NCI-H2196 (cell line): ENCODE measurements around the gene PCDH9.

ENCODE experiments used
- DNase-seq: peaks from one replicate; lab custom pipeline; 2025; ENCODE audit not compliant: unreplicated experiment; lab: John Stamatoyannopoulos, UW

Gene PCDH9

GRCh38 chr13:66859078-66859477, 371.1 kb downstream of the PCDH9 start:
- no peak for DNase-seq

DNA sequence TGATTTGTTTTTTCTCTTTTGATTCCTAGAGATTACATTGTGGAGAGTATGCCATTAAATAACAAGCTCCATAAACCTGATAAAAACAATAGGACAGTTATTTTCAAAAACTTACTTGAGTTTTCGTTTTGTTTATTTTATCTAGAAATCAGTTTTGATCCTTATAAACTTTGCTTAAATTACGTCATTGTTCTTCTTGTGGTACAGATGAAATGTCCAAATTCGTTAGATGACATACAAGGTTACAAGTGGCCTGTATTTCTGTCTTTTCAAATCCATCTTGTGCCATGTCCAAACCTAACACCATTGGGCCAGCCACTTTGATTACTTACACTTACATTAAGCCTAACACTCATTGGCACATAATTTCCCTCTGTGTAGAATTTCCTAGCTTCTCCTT, 372.0 kb downstream of the PCDH9 start:
- DNase-seq: no peak

- DNase-seq: no peak
Measured at GRCh38 chr13:66855131-66855530, 375.0 kb downstream of the PCDH9 start.

- no peak for DNase-seq
Measured at GRCh38 chr13:66853564-66853963, 376.6 kb downstream of the PCDH9 start.

DNA sequence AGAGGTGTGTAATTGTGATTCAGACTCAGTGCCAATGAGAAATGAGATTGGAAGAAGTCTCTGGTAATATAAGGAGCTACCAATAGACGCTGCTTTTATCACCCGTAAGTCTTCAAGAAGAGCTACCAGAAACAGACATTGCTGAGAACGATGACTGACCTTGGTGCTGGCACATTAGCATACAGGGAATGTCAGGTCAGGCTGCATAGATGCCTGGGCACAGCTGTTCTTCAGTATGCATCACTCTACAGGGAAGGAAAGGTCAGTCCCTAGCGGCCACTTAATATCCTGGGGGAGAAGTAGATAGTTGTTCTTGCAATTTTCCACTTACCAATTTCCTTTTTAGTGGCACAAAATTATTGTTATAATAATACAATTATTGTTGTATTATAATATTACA, 380.4 kb downstream of the PCDH9 start:
- no peak for DNase-seq

GRCh38 chr13:66847541-66847940, 382.6 kb downstream of the PCDH9 start:
- no peak for DNase-seq

DNA sequence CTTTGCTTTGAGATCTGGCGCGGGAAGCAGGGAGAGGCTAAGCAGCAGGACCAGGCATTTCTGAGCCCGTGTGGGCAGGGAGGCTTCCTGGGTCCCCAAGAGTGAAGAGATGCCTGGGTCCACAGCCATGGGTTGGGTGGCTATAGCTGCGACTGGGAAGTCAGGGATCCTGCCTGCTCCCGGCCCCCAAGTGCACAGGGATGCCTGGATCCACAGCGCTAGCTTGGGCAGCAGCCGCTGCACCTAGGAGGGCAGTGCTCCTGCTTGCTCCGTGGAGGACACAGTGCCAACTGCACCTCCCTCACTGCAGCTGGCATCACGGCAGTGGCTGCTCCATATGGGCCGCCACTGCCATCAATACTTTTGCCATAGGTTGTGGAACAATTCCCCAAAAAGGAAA, 384.7 kb downstream of the PCDH9 start:
- DNase-seq: no peak

- no peak for DNase-seq
Measured at GRCh38 chr13:66844933-66845332, 385.2 kb downstream of the PCDH9 start.

DNA sequence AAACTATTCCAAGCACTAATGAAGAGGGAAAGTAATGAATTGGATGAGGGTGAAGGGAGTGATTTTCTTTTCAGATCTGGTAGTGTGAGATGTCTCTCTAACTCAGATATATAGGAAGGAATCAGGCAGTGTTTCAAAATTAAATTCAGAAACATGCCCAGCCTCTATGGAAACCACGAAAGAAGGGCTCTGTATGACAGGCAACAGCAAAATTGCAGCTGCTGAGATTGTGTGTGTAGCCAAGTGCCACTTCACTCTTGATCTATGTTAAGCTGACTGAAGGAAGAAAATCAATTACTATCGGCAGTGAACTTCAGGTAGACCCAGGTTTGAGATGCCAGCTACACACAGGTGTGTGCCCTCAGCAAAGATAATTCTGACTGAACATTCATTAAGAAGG, 387.4 kb downstream of the PCDH9 start:
- DNase-seq: no peak

GRCh38 chr13:66840621-66841020, 389.5 kb downstream of the PCDH9 start:
- DNase-seq: no peak

DNA sequence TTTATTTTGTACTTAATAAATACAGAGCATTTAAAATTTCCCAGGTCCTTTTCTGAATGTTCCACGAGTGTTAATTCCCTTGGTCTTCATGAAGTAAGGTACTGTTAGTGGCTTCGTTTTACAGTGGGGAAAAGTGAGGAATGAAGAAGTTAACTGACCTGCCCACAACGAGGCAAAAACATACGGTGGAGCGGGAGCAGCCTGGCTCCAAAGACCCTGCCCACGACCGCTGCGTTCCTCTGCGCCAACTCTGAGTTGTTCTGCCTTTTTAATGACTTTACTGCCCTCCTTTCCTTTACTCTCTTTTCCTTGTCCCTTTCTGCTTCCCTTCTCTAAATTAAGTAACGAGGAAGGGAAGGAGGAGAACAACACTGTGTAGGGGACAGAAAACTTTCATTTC, 392.9 kb downstream of the PCDH9 start:
- no peak for DNase-seq

DNA sequence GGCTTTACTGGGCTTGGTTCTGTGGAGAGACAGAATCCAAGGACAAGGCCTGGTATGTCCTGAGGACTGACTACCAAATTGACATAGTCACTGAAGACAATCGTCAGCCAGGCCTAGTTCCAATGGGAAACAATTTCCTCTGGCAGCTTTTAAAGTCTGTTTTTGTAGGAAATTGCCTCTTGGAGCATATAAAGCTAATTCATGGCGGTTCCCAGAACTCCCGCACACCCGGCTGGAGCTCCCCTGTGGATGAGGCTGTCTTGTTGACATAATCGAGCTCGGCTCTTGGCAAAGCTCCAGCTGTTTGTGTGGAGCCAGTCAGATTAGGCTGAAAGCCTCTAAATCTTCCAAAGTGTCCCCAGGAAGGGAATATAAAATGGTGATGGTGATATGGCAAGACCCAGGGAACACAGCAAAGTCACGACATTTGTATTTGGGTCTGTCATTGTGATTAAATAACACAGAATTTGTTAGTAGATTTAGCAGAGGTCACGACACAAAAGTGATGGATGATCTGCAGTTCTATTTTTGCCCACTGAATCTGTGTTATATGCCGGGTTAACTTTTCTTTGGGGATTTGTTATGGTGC, 395.0 kb downstream of the PCDH9 start:
- DNase-seq: no peak

- DNase-seq: no peak
Measured at GRCh38 chr13:66830940-66831716, 399.0 kb downstream of the PCDH9 start.

DNA sequence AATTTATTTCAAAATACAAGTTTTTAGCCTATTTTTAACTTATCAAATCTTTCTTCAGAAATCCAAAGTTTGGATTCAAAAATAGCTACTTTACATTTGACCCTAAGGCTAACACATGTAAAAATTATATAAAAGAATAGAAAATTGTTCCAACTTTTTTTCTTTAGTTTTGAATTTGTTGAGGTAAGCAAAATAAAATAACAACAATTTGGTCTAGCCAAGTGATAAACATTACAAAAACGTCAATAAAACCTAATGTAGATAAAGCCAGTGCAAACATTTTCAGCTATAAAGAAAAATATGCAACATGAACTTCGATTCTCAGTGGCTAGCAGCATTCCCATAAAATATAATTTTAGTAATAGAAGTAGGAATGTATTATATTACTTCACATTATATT, 400.3 kb downstream of the PCDH9 start:
- no peak for DNase-seq

GRCh38 chr13:66826398-66826797, 403.7 kb downstream of the PCDH9 start:
- no peak for DNase-seq

- DNase-seq: no peak
Measured at GRCh38 chr13:66821551-66821950, 408.6 kb downstream of the PCDH9 start.

- DNase-seq: no peak
Measured at GRCh38 chr13:66811455-66811854, 418.7 kb downstream of the PCDH9 start.

- DNase-seq: no peak
Measured at GRCh38 chr13:66809485-66809884, 420.7 kb downstream of the PCDH9 start.

DNA sequence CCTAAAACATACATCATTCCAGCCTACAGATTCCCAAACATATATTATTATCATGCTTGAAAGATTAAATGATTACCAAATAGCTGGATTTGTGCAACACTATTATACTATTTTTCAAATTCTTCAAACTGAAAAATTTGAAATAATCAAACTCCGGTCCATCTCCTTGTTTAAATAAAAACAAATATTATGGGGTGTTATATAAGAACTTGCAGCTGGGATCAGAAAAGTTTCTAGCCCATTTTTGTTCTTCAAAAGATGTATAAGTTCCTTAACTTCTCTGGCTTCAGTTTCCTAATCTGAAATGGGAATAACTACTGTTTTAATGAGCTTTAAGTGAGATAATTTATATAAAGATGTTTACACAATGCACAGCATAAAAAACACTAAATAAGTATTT, 422.9 kb downstream of the PCDH9 start:
- DNase-seq: no peak

GRCh38 chr13:66805657-66806056, 424.5 kb downstream of the PCDH9 start:
- no peak for DNase-seq

GRCh38 chr13:66803808-66804456, 426.2 kb downstream of the PCDH9 start:
- DNase-seq: no peak

GRCh38 chr13:66803013-66803807, 426.9 kb downstream of the PCDH9 start:
- DNase-seq: no peak
